HCT116 (cell line): ENCODE results near the gene FRRS1. TPM values are rescaled to one million over a fixed set of nuclear protein-coding genes. Genes with fewer than 3 reads are reported as not detected.

Experiments used
- ATAC-seq: fragments of 200-7000 bp; cut with Tn5 transposase; 2 replicates; pipeline ENCODE4 v1.9.1; 2020; ENCODE audit warnings: mild to moderate bottlenecking, moderate library complexity
- BruUV-seq: library from RNA; stranded (reverse); fragments of 400-500 nt; replicated peaks from 2 replicates; lab custom pipeline; 2021; lab: Mats Ljungman, UMichigan
- CTCF ChIA-PET: fragments of 300-600 bp; sonication (Branson Sonifier 250); formaldehyde crosslinking; loops from one replicate; lab custom pipeline; 2021; ENCODE audit warnings: antibody characterized with exemption; lab: Charles Lee
- POLR2A ChIA-PET: fragments of 300-600, 350-600 bp; sonication (Branson Sonifier 250); formaldehyde crosslinking; loops from one replicate; lab custom pipeline; 2021; ENCODE audit warnings: antibody characterized with exemption; lab: Charles Lee
- RAD21 ChIA-PET, 2 experiments: fragments of 300-600 bp; sonication (Branson Sonifier 250); formaldehyde crosslinking; loops; one replicate each; lab custom pipeline; 2023; ENCODE audit warnings: low total read pairs in 2 of 2; ENCODE audit not compliant: uncharacterized antibody in 2 of 2, unreplicated experiment in 2 of 2, low non-redundant PET in 1 of 2; lab: Charles Lee
- DNase-seq: peaks from one replicate; pipeline ENCODE4 v3.0.0-alpha.2; 2010; ENCODE audit warnings: low read depth, low spot score
- H2AFZ ChIP-seq: fragments of 200-600 bp; shearing (Covaris generic), sonication (generic); 2 replicates; pipeline ENCODE4 v1.6.1; 2017; ENCODE audit warnings: low read depth, mixed run types, mixed read lengths, antibody characterized with exemption, low read length; ENCODE audit not compliant: poor library complexity, severe bottlenecking
- H3K27ac ChIP-seq: 2 replicates; pipeline ENCODE4 v1.5.1; 2012; ENCODE audit warnings: low read depth, low read length
- H3K27me3 ChIP-seq: fragments of 200-600 bp; sonication (generic); 2 replicates; pipeline ENCODE4 v1.6.1; 2016; ENCODE audit warnings: mixed run types, low read length, mixed read lengths; ENCODE audit not compliant: insufficient read depth
- H3K36me3 ChIP-seq, 2 experiments: fragments of 200-500 bp in 1 of 2; fragments of 200-600 bp in 1 of 2; sonication (Bioruptor generic) in 1 of 2; sonication (generic) in 1 of 2; 2 replicates each; pipeline versions ENCODE4 v1.5.1 to v1.6.1; 2014 to 2016; ENCODE audit warnings: low read length in 2 of 2, inconsistent platforms in 1 of 2, mixed read lengths in 1 of 2, mixed run types in 1 of 2; ENCODE audit not compliant: insufficient read depth in 2 of 2, control insufficient read depth in 1 of 2
- H3K4me1 ChIP-seq, 2 experiments: fragments of 200-600 bp in 1 of 2; sonication (generic) in 1 of 2; 2 replicates each; pipeline versions ENCODE4 v1.5.1 to v1.6.1; 2012 to 2017; ENCODE audit warnings: low read length in 2 of 2, inconsistent platforms in 1 of 2, mild to moderate bottlenecking in 1 of 2, mixed read lengths in 1 of 2, mixed run types in 1 of 2, moderate library complexity in 1 of 2; ENCODE audit not compliant: insufficient read depth in 2 of 2, control insufficient read depth in 1 of 2
- H3K4me2 ChIP-seq: fragments of 200-600 bp; sonication (generic); 2 replicates; pipeline ENCODE4 v1.6.1; 2017; ENCODE audit warnings: mixed run types, low read length, mixed read lengths
- H3K4me3 ChIP-seq, 2 experiments: fragments of 200-600 bp in 1 of 2; sonication (generic) in 1 of 2; replicated peaks in 1 of 2; 2 replicates each; pipeline ENCODE4 v1.5.1; 2011 to 2016; ENCODE audit warnings: low read length in 2 of 2, control low read depth in 1 of 2, low read depth in 1 of 2, mild to moderate bottlenecking in 1 of 2, mixed read lengths in 1 of 2, mixed run types in 1 of 2
- H3K79me2 ChIP-seq: fragments of 200-600 bp; sonication (generic); 2 replicates; pipeline ENCODE4 v1.6.1; 2017; ENCODE audit warnings: mild to moderate bottlenecking, mixed run types, low read length, moderate library complexity, mixed read lengths; ENCODE audit not compliant: insufficient read depth
- H3K9ac ChIP-seq: fragments of 200-600 bp; sonication (generic); 2 replicates; pipeline ENCODE4 v1.6.1; 2016; ENCODE audit warnings: low read length, mixed read lengths
- H3K9me2 ChIP-seq: fragments of 200-600 bp; sonication (generic), shearing (Covaris generic); 2 replicates; pipeline ENCODE4 v1.6.1; 2017; ENCODE audit warnings: mixed run types, mild to moderate bottlenecking, moderate library complexity; ENCODE audit not compliant: insufficient read depth
- H3K9me3 ChIP-seq, 2 experiments: fragments of 200-500 bp in 1 of 2; fragments of 200-600 bp in 1 of 2; sonication (Bioruptor generic) in 1 of 2; sonication (generic) in 1 of 2; 2 replicates each; pipeline ENCODE4 v1.6.1; 2014 to 2017; ENCODE audit warnings: low read length in 2 of 2, mixed read lengths in 2 of 2, inconsistent platforms in 1 of 2, low read depth in 1 of 2, mild to moderate bottlenecking in 1 of 2, mixed run types in 1 of 2, moderate library complexity in 1 of 2; ENCODE audit not compliant: control insufficient read depth in 1 of 2, insufficient read depth in 1 of 2
- H4K20me1 ChIP-seq: fragments of 200-600 bp; sonication (generic), shearing (Covaris generic); 2 replicates; pipeline ENCODE4 v1.6.1; 2017; ENCODE audit warnings: mixed run types, mild to moderate bottlenecking, moderate library complexity; ENCODE audit not compliant: insufficient read depth
- CBX3 ChIP-seq: IDR thresholded peaks from 2 replicates; pipeline ENCODE4 v1.6.1; 2012; ENCODE audit warnings: low read depth
- CEBPB ChIP-seq: IDR thresholded peaks from 2 replicates; pipeline ENCODE4 v1.6.1; 2012; ENCODE audit warnings: low read depth
- EGR1 ChIP-seq: IDR thresholded peaks from 2 replicates; pipeline ENCODE4 v1.6.1; 2012; ENCODE audit warnings: low read depth
- EZH2phosphoT487 ChIP-seq: fragments of 200-600 bp; IDR thresholded peaks from 2 replicates; pipeline ENCODE4 v1.6.1; 2018; ENCODE audit warnings: antibody characterized with exemption, borderline replicate concordance
- JUND ChIP-seq: IDR thresholded peaks from 2 replicates; pipeline ENCODE4 v1.6.1; 2012
- POLR2A ChIP-seq: IDR thresholded peaks from 2 replicates; pipeline ENCODE4 v1.7.0; 2011; ENCODE audit warnings: borderline replicate concordance; ENCODE audit not compliant: insufficient read depth, insufficient read length; ENCODE audit errors: extremely low read depth
- POLR2AphosphoS5 ChIP-seq: IDR thresholded peaks from 2 replicates; pipeline ENCODE4 v1.6.1; 2011; ENCODE audit warnings: mild to moderate bottlenecking, low read depth, low read length, moderate library complexity
- SIN3A ChIP-seq: IDR thresholded peaks from 2 replicates; pipeline ENCODE4 v1.6.1; 2012; ENCODE audit warnings: low read depth
- SP1 ChIP-seq: IDR thresholded peaks from 2 replicates; pipeline ENCODE4 v1.6.1; 2012; ENCODE audit warnings: low read depth
- SRF ChIP-seq: IDR thresholded peaks from 2 replicates; pipeline ENCODE4 v1.6.1; 2012; ENCODE audit warnings: low read depth
- YY1 ChIP-seq: IDR thresholded peaks from 2 replicates; pipeline ENCODE4 v1.6.1; 2011; ENCODE audit warnings: low read length, low read depth, moderate library complexity, mild to moderate bottlenecking; ENCODE audit not compliant: insufficient replicate concordance; ENCODE audit errors: extremely low read depth
- ZFX ChIP-seq: fragments of 450-650 bp; IDR thresholded peaks from 2 replicates; pipeline ENCODE4 v1.6.1; 2017
- ZNF274 ChIP-seq: fragments of 200-500 bp; sonication (Bioruptor generic); IDR thresholded peaks from 2 replicates; pipeline ENCODE4 v1.6.1; 2014; ENCODE audit warnings: mild to moderate bottlenecking, low read depth, low read length, inconsistent platforms
- intact Hi-C: fragments of 100-400 bp; cut with micrococcal nuclease; formaldehyde crosslinking; loops from 2 replicates; pipeline ENCODE4 v1.10.0; 2022
- total RNA-seq: library from RNA; stranded (reverse); gene quantifications from one replicate; pipeline ENCODE4 v1.2.1, GENCODE V29; 2021; ENCODE audit not compliant: unreplicated experiment
- TF ChIP-seq, protein P1 (sequence below), 3 experiments: fragments of 200-600 bp in 1 of 3; sonication (generic) in 1 of 3; IDR thresholded peaks in 2 of 3; conservative IDR thresholded peaks in 1 of 3; 2 replicates each; pipeline ENCODE4 v1.5.1; 2012 to 2017; ENCODE audit warnings: low read depth in 2 of 3, low read length in 2 of 3, antibody characterized with exemption in 1 of 3, borderline replicate concordance in 1 of 3, control low read depth in 1 of 3, mild to moderate bottlenecking in 1 of 3, mixed read lengths in 1 of 3, mixed run types in 1 of 3, moderate library complexity in 1 of 3; ENCODE audit not compliant: insufficient read depth in 1 of 3
- TF ChIP-seq, protein P2 (sequence below): IDR thresholded peaks from 2 replicates; pipeline ENCODE4 v1.6.1; 2012

FRRS1 gene
- total RNA-seq, 1 experiment from 2014 or later: 19.8 TPM

DNA sequence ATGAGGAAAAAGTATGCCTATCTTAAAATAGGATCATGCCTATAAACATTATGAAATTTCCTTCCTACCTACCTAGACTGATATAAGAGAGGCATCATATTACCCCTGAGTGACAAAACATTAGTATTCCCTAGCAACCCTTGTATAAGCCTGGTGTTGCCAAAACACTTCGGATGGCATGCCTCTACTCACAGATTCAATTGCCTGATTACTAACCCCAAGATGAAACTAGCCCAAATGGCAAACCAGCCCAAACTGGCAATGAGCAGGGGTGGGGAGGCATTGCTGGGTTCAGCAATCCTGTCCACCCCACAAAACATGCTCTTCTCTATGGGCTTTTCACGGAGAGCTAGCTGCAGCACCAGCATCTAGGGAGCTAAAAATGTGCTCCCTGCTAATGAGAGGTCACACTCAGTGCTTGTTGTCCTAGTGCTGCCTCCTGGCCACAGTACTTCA, 106.7 kb downstream of the FRRS1 start:
- Histone ChIP-seq H3K9me2 (no peaks in the 10 kb centered on the region), H3K9ac (no peak overlapping the region), H3K4me1 (no peaks in the 10 kb centered on the region), H3K27ac (no peak overlapping the region), H4K20me1 (no peaks in the 10 kb centered on the region), H3K79me2 (no peaks in the 10 kb centered on the region), H3K27me3 (no peaks in the 10 kb centered on the region), H3K4me2 (no peak overlapping the region), H3K4me3 (no peak overlapping the region), H2AFZ (no peak overlapping the region), H3K9me3 (no peaks in the 10 kb centered on the region), H3K36me3 (no peaks in the 10 kb centered on the region)
- BruUV-seq: no TSS peak
- CTCF ChIA-PET: interaction anchor here (1.2 kb wide), 1 partner anchor 26 kb away, joined by 4 read pairs; no protein-coding TSS in a partner anchor
- RAD21 ChIA-PET: no interaction called here
- intact Hi-C loops: no loop called here
- TF ChIP-seq EGR1 (no peak), SIN3A (no peak), POLR2AphosphoS5 (no peak), ZNF274 (no peak), CEBPB (no peak), JUND (no peak), SP1 (no peak), CBX3 (no peak), EZH2phosphoT487 (no peak), ZFX (no peak), POLR2A (no peak), SRF (no peak), YY1 (no peak)
- TF ChIP-seq, protein P1, sequence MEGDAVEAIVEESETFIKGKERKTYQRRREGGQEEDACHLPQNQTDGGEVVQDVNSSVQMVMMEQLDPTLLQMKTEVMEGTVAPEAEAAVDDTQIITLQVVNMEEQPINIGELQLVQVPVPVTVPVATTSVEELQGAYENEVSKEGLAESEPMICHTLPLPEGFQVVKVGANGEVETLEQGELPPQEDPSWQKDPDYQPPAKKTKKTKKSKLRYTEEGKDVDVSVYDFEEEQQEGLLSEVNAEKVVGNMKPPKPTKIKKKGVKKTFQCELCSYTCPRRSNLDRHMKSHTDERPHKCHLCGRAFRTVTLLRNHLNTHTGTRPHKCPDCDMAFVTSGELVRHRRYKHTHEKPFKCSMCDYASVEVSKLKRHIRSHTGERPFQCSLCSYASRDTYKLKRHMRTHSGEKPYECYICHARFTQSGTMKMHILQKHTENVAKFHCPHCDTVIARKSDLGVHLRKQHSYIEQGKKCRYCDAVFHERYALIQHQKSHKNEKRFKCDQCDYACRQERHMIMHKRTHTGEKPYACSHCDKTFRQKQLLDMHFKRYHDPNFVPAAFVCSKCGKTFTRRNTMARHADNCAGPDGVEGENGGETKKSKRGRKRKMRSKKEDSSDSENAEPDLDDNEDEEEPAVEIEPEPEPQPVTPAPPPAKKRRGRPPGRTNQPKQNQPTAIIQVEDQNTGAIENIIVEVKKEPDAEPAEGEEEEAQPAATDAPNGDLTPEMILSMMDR (IDR thresholded peaks at IDR 0.05 in 2 of 3, conservative IDR thresholded peaks at IDR 0.05 in 1 of 3; ENCODE audit: borderline replicate concordance in 1 of 3, insufficient read depth in 1 of 3, low read depth in 2 of 3, low read length in 2 of 3): no peak
- TF ChIP-seq, protein P2, sequence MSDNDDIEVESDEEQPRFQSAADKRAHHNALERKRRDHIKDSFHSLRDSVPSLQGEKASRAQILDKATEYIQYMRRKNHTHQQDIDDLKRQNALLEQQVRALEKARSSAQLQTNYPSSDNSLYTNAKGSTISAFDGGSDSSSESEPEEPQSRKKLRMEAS: no peak
- POLR2A ChIA-PET: no interaction called here
- no peak for DNase-seq
- ATAC-seq: no peak

Other genes with a start within 250 kb of the FRRS1 start
- gene PALMD, start 120.5 kb downstream of the FRRS1 start, total RNA-seq: 0.12 TPM
- gene AGL, start 83.7 kb upstream of the FRRS1 start, total RNA-seq: 19.4 TPM
- 21.6 TPM for gene SLC35A3, start 203.4 kb upstream of the FRRS1 start, total RNA-seq